ENCODE results near the gene CHCHD10.

DNA sequence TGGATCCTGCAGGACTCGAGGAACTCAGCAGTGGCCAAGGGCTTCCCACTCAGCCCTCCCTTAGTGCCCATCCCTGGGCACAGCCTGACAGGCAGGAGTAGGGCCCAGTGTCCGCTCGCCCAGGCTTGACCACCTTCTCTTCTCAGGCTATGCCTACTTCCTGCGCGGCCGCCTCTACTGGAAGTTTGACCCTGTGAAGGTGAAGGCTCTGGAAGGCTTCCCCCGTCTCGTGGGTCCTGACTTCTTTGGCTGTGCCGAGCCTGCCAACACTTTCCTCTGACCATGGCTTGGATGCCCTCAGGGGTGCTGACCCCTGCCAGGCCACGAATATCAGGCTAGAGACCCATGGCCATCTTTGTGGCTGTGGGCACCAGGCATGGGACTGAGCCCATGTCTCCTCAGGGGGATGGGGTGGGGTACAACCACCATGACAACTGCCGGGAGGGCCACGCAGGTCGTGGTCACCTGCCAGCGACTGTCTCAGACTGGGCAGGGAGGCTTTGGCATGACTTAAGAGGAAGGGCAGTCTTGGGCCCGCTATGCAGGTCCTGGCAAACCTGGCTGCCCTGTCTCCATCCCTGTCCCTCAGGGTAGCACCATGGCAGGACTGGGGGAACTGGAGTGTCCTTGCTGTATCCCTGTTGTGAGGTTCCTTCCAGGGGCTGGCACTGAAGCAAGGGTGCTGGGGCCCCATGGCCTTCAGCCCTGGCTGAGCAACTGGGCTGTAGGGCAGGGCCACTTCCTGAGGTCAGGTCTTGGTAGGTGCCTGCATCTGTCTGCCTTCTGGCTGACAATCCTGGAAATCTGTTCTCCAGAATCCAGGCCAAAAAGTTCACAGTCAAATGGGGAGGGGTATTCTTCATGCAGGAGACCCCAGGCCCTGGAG, 15.7 kb upstream of the CHCHD10 start:
- TF ChIP-seq, protein P1, sequence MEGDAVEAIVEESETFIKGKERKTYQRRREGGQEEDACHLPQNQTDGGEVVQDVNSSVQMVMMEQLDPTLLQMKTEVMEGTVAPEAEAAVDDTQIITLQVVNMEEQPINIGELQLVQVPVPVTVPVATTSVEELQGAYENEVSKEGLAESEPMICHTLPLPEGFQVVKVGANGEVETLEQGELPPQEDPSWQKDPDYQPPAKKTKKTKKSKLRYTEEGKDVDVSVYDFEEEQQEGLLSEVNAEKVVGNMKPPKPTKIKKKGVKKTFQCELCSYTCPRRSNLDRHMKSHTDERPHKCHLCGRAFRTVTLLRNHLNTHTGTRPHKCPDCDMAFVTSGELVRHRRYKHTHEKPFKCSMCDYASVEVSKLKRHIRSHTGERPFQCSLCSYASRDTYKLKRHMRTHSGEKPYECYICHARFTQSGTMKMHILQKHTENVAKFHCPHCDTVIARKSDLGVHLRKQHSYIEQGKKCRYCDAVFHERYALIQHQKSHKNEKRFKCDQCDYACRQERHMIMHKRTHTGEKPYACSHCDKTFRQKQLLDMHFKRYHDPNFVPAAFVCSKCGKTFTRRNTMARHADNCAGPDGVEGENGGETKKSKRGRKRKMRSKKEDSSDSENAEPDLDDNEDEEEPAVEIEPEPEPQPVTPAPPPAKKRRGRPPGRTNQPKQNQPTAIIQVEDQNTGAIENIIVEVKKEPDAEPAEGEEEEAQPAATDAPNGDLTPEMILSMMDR (IDR thresholded peaks at IDR 0.05; ENCODE audit: borderline replicate concordance, extremely low read depth, low read length, poor library complexity, severe bottlenecking), result no peak
- TF ChIP-seq EZH2 (IDR thresholded peaks at IDR 0.05; ENCODE audit: borderline replicate concordance, low read depth, low read length, severe bottlenecking), result no peak
